Inferior parietal cortex (tissue), 1 donor: Measurements from ENCODE around the gene ENOSF1.
"Not testable (repeated sequence)": the region's sequence is repeated elsewhere in the genome, so short reads cannot be mapped to it uniquely, and the experiment has no call there.

Experiments used
- DNase-seq: peaks from one replicate; pipeline ENCODE4 v3.0.0-alpha.2; 2016; ENCODE audit errors: extremely low spot score

The ENOSF1 gene

GRCh38 chr18:706405-706804, 6.0 kb downstream of the ENOSF1 start:
- no peak for DNase-seq

DNA sequence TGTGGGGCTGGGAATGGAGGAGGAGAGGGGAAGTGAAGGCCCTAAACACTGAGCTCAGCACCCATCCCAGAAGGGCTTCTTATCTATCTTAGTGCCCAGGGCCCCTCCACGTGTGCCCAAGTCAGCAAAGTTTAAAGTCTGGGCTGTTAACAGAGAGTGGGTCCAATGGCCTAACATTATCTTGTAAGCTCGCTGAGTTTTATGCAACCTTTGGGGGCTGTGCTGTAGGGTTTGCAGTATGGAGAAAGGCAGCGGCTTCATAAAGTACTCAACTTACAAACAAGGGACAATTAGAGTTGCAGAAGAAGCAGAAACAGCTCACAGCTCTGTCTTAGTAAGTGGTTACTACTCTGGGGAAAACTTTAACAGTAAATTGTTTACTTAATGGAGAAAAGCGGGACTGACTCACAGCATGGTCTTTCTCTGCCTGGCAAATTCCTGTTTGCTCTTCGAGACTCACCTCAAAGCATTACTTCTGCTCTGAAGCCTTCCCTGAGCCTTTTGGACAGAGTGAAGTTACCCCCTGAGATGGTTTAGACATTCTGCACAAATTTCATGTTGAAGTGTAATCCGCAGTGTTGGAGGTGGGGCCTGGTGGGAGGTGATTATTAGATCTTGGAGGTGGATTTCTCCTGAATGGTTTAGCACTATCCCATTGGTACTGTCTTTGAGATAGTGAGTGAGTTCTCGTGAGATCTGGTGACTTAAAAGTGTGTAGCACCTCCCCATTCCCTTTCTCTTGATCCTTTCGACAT, 9.0 kb downstream of the ENOSF1 start:
- no peak for DNase-seq

GRCh38 chr18:697800-698199, 14.6 kb downstream of the ENOSF1 start:
- DNase-seq = no peak

GRCh38 chr18:697012-697411, 15.4 kb downstream of the ENOSF1 start:
- no peak for DNase-seq

DNA sequence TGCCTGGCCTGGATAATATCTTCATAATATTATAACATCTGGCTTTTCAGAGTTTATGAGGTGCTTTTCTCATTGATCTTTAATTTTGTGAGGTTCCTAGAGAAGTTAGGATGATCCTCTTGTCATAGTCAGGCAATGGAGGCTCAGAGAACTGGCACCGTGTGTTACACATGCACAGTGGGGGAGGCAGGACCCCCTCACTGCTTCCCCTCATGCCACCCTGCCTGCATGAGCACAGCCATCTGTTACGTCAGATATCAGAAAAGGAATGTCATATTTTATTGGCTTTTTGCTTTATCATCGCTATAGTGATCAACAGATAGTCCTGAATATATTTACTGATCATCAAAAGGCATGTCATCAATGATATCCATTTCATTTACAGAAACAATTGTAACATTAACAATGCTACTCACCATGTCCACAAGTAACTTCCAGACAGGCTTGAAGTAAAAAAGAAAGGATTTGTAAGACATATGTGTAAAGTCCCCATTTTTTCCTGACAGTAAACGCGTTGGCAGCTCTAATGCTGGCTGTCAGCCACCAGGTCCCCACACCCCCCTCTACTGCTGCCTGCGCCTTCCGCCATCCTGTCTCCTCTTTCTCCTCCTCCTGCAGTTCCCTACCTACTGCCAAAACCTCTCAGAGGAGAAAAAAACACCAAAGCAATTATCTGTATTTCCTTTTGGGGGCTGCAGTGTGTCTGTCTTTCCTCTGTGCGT, 18.8 kb downstream of the ENOSF1 start:
- no peak for DNase-seq

DNA sequence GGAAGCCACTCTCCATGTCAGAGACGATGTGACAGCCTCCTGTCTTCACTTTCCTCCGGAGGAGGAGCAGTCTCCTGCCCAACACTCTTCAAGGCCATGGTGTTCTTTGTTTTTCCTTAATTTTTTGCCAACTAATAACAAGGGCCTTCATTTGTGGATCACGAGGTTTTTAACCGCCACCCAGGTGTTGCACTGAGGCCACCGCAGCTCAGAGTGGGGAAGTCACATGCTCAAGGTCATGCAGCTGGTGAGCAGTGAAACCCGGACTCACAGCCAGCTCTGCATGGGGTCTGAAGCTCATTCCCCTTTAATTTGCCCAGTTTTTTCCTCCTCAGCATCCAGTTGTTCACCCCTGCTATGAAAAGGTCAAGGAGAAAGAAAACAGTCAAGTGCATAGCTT, 19.6 kb downstream of the ENOSF1 start:
- DNase-seq = no peak

GRCh38 chr18:688323-688722, 24.1 kb downstream of the ENOSF1 start:
- no peak for DNase-seq

DNA sequence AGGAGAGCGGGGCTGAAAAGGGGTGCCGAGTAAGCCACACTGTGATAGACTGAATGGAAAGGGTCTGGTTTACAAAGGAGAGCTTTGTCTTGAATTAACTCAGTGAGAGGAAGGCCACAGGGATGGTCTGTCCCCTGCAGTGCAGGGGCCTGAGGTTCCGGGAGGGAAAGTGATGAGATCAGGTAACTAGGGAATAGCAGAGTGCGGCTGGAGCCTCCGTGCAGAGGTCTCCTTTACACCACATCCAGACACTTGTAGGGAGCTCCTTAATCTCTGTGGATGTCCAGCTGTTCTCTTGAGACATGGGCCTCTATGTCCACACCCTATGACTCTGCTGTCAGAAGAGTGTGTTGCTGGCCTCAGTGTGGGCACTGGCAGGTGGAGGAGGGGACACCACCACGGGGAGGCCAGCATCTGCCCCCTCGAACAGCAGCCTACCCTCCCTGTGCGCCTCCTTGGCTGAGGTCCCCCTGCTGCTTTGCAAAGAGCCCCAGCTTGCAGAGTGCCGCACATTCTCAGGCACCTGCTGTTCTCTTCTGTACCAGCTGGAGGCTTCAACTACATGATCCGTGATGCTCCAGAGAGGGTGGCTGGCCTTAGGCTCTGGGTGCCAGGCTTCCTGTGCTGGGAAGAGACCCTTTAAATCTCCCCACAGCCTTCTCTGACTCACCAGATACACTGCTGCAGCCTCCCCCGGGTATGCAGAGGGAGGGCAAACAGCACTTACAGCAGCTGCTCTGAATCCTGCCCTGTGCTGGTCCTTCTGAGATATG, 25.9 kb downstream of the ENOSF1 start:
- no peak for DNase-seq

DNA sequence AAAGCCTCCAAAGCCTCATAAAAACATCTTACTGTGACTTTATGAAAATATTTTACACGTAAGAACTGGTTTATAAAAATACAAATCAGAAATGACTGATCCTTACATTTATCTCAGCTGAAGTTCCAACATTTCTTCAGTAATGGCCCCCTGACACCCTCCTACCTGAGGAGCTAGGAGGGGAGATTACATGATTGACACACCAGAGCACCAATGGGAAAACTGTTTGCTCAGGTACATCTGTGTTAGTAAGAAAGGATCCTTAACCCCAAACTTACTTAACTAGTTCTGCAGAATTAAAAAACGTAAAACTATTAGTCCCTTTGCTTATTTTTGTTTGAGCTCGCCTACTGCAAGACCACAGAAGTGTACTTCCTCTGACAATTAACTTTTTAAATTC, 27.0 kb downstream of the ENOSF1 start:
- no peak for DNase-seq

- DNase-seq = no peak
These were observed 28.9 kb downstream of the ENOSF1 start for GRCh38 chr18:683531-683930.

DNA sequence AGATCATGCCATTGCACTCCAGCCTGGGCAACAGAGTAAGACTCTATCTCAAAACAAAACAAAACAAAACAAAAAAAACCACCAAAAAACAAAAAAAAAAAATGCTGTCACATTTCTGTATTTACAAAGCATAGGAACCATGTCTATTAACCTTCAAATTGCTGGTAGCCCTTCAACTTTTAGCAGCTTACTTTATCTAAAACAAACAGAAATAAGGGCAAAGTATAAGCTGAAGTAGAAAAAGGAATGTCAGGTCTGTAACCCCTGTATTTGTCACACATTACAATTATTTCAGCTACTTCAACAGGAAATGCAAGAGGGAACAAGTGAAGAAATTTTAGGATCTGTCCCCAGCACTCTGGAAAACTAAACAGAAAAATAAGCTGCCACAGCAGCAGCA, 29.6 kb downstream of the ENOSF1 start:
- DNase-seq = no peak

DNA sequence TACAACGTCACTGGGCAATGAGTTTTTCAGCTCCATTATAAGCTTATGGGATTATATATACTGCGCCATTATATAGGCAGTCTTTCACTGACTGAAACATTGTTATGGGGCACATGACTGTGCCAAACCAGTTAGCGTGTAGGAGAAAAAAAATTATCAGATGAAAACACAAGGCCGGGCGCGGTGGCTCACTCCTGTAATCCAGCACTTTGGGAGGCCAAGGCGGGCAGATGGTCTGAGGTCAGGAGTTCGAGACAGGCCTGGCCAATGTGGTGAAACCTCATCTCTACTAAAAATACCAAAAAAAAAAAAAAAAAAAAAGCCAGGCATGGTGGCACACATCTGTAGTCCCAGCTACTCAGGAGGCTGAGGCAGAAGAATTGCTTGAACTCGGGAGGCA, 30.0 kb downstream of the ENOSF1 start:
- not testable (repeated sequence) for DNase-seq

GRCh38 chr18:681985-682384, 30.4 kb downstream of the ENOSF1 start:
- DNase-seq = no peak

DNA sequence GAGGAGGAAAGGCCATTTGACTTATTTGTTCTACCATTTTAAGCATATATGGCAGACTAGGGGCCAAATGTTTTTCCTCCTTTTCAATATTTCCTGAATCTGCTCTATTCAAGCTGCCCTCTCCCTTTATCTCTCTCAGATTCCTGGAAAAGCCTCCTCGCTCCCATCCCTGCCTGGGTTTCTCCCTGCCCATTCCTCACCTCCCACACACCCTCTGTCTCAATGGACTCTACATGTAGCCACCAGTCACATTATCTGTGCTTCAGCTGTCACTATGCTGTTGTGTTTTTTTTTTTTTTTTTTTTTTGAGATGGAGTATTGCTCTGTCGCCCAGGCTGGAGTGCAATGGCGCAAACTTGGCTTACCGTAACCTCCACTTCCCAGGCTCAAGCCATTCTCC, 32.0 kb downstream of the ENOSF1 start:
- DNase-seq = no peak

DNA sequence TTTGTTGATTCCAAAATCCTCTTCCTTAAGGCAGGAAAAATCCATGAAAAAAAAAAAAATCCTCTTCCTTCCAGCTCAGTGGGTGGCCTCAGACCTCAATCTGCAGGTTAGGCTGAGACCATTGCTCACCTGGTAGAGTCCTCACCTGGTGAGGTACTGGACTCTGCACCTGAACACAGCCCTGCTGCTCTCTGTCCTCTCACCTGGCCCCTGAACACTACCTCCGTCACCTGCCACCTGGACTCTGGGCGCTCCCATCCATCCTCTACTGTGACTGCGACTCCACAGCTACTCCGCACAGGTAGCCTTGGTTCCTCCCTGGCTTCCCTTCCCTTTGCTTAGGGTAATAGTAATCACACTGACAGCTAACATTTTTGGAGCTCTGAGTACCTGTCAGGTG, 32.9 kb downstream of the ENOSF1 start:
- no peak for DNase-seq

DNA sequence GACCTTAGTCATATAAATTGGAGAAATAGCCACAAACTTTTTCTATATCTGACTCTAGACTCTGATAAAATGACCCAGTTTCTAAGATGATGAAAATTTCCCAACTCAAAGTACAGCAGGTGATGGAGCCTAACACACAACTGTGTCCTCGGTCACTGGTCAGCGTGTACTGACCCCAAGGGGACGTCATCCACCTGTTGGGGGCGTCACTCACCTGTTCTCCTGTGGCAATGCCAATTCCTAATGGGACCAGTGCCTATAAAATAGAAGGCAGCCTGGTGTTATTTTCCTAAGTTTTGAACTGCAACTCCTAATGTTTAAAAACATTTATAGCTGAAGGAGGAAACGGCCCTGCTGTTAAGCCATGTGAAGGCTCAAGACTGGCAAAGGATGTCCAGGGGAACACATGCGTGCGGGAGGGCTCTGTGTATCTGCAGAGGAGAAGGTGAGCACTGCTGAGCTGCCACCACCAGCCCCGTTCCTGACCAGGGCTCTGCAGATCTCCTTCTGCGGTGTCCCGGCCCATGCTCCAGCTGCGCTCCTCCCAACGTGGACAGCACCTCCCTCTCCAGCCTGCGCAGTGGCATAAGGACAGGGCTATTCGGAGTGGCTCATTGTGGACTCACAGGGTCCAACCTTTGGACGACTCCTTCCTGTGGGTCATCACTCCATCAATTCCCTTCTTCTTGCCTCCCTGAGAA, 33.8 kb downstream of the ENOSF1 start:
- no peak for DNase-seq

GRCh38 chr18:677951-678381, 34.5 kb downstream of the ENOSF1 start:
- DNase-seq = no peak

- no peak for DNase-seq
These were observed 35.3 kb downstream of the ENOSF1 start for GRCh38 chr18:677145-677544.

DNA sequence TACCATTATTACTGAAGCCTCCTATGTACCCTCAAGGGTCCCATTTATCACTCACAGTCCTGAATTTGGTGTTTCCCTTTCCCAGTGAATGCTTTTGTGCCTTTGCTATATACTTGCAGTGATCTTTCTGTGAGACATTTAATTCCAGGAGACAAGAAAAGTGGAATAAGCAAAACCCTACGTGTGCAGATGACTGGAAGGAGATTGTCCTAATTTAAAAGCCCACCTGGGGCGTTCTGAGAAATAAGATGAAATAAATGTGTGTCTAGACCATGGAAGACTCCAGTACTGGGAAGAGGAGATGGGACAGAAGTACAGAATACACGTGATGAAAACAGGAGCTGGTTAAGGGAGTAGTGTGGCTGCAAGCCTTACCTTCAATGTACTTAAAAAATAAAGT, 35.7 kb downstream of the ENOSF1 start:
- DNase-seq = no peak

GRCh38 chr18:676069-676468, 36.4 kb downstream of the ENOSF1 start:
- DNase-seq = no peak

GRCh38 chr18:675307-675706, 37.1 kb downstream of the ENOSF1 start:
- no peak for DNase-seq

GRCh38 chr18:673769-674168, 38.7 kb downstream of the ENOSF1 start:
- no peak for DNase-seq
